Type B pancreatic cell (in vitro differentiated cells): ENCODE results near the gene COLGALT1. TPM values are rescaled to one million over a fixed set of nuclear protein-coding genes. Genes with fewer than 3 reads are reported as not detected.

Experiments used
- DNase-seq: peaks from one replicate; pipeline ENCODE4 v3.0.0; 2021; ENCODE audit warnings: mixed read lengths; ENCODE audit not compliant: unreplicated experiment; ENCODE audit errors: extremely low spot score
- H3K27ac Mint-ChIP-seq: 2 replicates; pipeline ENCODE4 v1.8.0; 2021; ENCODE audit warnings: mild to moderate bottlenecking, mixed read lengths
- H3K27me3 Mint-ChIP-seq: 2 replicates; pipeline ENCODE4 v1.8.0; 2021; ENCODE audit warnings: mixed read lengths
- H3K36me3 Mint-ChIP-seq: 2 replicates; pipeline ENCODE4 v1.8.0; 2021; ENCODE audit warnings: mixed read lengths
- H3K4me1 Mint-ChIP-seq: one replicate; pipeline ENCODE4 v1.8.0; 2021; ENCODE audit warnings: mixed read lengths; ENCODE audit not compliant: unreplicated experiment
- H3K4me3 Mint-ChIP-seq: 2 replicates; pipeline ENCODE4 v1.8.0; 2021; ENCODE audit warnings: mild to moderate bottlenecking, mixed read lengths
- H3K9me3 Mint-ChIP-seq: 2 replicates; pipeline ENCODE4 v1.8.0; 2021; ENCODE audit warnings: mixed read lengths
- CTCF ChIP-seq: fragments of 200-600 bp; sonication (generic); conservative IDR thresholded peaks from 2 replicates; pipeline ENCODE4 v1.5.0; 2021; ENCODE audit warnings: antibody characterized with exemption, mild to moderate bottlenecking
- total RNA-seq: library from RNA; stranded (reverse); gene quantifications from 2 replicates; pipeline ENCODE4 v1.2.1, GENCODE V29; 2021; ENCODE audit warnings: low replicate concordance

Gene COLGALT1
- total RNA-seq, 1 donor from 2014 or later: 73.7 TPM

GRCh38 chr19:17534767-17535166 lies 20.7 kb upstream of the COLGALT1 start:
- TF ChIP-seq CTCF: no peak
- no peak for DNase-seq
- H3K36me3 Mint-ChIP-seq: no peaks in the 10 kb centered on the region
- no peaks in the 10 kb centered on the region for H3K9me3 Mint-ChIP-seq
- no peaks in the 10 kb centered on the region for H3K4me1 Mint-ChIP-seq
- peaks cover 27% of the 10 kb centered on the region for H3K27me3 Mint-ChIP-seq
- no peak overlapping the region for H3K27ac Mint-ChIP-seq
- H3K4me3 Mint-ChIP-seq: no peak overlapping the region

GRCh38 chr19:17536955-17537354 lies 18.5 kb upstream of the COLGALT1 start:
- no peak for DNase-seq
- H3K27ac Mint-ChIP-seq: no peak overlapping the region
- no peaks in the 10 kb centered on the region for H3K4me1 Mint-ChIP-seq
- no peaks in the 10 kb centered on the region for H3K9me3 Mint-ChIP-seq
- H3K4me3 Mint-ChIP-seq: no peak overlapping the region
- no peaks in the 10 kb centered on the region for H3K36me3 Mint-ChIP-seq
- peaks cover 30% of the 10 kb centered on the region for H3K27me3 Mint-ChIP-seq
- no peak for TF ChIP-seq CTCF

GRCh38 chr19:17538684-17539237 lies 16.7 kb upstream of the COLGALT1 start:
- H3K9me3 Mint-ChIP-seq: no peaks in the 10 kb centered on the region
- TF ChIP-seq CTCF: no peak
- no peak overlapping the region for H3K27ac Mint-ChIP-seq
- H3K27me3 Mint-ChIP-seq: peaks cover 30% of the 10 kb centered on the region
- no peaks in the 10 kb centered on the region for H3K36me3 Mint-ChIP-seq
- no peaks in the 10 kb centered on the region for H3K4me1 Mint-ChIP-seq
- peak overlapping the region; percentile 78 for H3K4me3 Mint-ChIP-seq
- DNase-seq: no peak

- Mint-ChIP-seq H3K4me3 (peak overlapping the region; percentile 86), H3K9me3 (no peaks in the 10 kb centered on the region), H3K27ac (no peak overlapping the region), H3K4me1 (no peaks in the 10 kb centered on the region), H3K27me3 (peaks cover 30% of the 10 kb centered on the region), H3K36me3 (no peaks in the 10 kb centered on the region)
- TF ChIP-seq CTCF: no peak
- DNase-seq: peak; percentile 90
Observed at GRCh38 chr19:17539238-17540117, 16.0 kb upstream of the COLGALT1 start.

- H3K27me3 Mint-ChIP-seq: peaks cover 30% of the 10 kb centered on the region
- H3K4me3 Mint-ChIP-seq: no peak overlapping the region
- no peak for TF ChIP-seq CTCF
Observed at GRCh38 chr19:17540174-17540573, 15.3 kb upstream of the COLGALT1 start.

More at GRCh38 chr19:17540174-17540573, 15.3 kb upstream of the COLGALT1 start:
- H3K36me3 Mint-ChIP-seq: no peaks in the 10 kb centered on the region
- no peak for DNase-seq
- no peaks in the 10 kb centered on the region for H3K4me1 Mint-ChIP-seq
- no peaks in the 10 kb centered on the region for H3K9me3 Mint-ChIP-seq
- no peak overlapping the region for H3K27ac Mint-ChIP-seq
